Type B pancreatic cell (in vitro differentiated cells): ENCODE data around the gene ANO5. TPM values are rescaled to one million over a fixed set of nuclear protein-coding genes. Genes with fewer than 3 reads are reported as not detected.

ENCODE experiments used
- DNase-seq: peaks from one replicate; pipeline ENCODE4 v3.0.0; 2021; ENCODE audit warnings: mixed read lengths; ENCODE audit not compliant: unreplicated experiment; ENCODE audit errors: extremely low spot score
- H3K27ac Mint-ChIP-seq: 2 replicates; pipeline ENCODE4 v1.8.0; 2021; ENCODE audit warnings: mild to moderate bottlenecking, mixed read lengths
- H3K27me3 Mint-ChIP-seq: 2 replicates; pipeline ENCODE4 v1.8.0; 2021; ENCODE audit warnings: mixed read lengths
- H3K36me3 Mint-ChIP-seq: 2 replicates; pipeline ENCODE4 v1.8.0; 2021; ENCODE audit warnings: mixed read lengths
- H3K4me1 Mint-ChIP-seq: one replicate; pipeline ENCODE4 v1.8.0; 2021; ENCODE audit warnings: mixed read lengths; ENCODE audit not compliant: unreplicated experiment
- H3K4me3 Mint-ChIP-seq: 2 replicates; pipeline ENCODE4 v1.8.0; 2021; ENCODE audit warnings: mild to moderate bottlenecking, mixed read lengths
- H3K9me3 Mint-ChIP-seq: 2 replicates; pipeline ENCODE4 v1.8.0; 2021; ENCODE audit warnings: mixed read lengths
- total RNA-seq: library from RNA; stranded (reverse); gene quantifications from 2 replicates; pipeline ENCODE4 v1.2.1, GENCODE V29; 2021; ENCODE audit warnings: low replicate concordance
- TF ChIP-seq, protein P1 (sequence below): fragments of 200-600 bp; sonication (generic); conservative IDR thresholded peaks from 2 replicates; pipeline ENCODE4 v1.5.0; 2021; ENCODE audit warnings: antibody characterized with exemption, mild to moderate bottlenecking

ANO5 gene
- total RNA-seq, 1 donor from 2014 or later, result 4.1 TPM

DNA sequence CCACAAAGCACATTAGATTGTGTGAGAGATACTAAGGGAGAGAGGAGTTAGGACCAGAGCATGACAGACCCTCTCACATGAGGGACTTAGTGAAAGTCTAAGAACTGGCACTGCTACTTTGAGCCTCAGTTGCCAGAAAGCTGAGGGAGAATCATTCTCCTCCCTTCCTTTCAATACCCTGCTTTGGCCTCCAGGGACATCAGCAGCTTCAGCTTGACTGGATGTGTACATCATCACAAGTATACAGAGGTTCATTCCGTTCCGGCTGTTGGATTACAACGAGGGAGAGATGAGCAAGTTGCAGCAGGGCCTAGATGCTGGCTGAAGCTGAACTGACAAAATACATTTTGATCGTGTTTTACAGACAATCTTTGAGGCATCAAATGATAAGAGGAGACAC, 15.7 kb upstream of the ANO5 start:
- TF ChIP-seq, protein P1, sequence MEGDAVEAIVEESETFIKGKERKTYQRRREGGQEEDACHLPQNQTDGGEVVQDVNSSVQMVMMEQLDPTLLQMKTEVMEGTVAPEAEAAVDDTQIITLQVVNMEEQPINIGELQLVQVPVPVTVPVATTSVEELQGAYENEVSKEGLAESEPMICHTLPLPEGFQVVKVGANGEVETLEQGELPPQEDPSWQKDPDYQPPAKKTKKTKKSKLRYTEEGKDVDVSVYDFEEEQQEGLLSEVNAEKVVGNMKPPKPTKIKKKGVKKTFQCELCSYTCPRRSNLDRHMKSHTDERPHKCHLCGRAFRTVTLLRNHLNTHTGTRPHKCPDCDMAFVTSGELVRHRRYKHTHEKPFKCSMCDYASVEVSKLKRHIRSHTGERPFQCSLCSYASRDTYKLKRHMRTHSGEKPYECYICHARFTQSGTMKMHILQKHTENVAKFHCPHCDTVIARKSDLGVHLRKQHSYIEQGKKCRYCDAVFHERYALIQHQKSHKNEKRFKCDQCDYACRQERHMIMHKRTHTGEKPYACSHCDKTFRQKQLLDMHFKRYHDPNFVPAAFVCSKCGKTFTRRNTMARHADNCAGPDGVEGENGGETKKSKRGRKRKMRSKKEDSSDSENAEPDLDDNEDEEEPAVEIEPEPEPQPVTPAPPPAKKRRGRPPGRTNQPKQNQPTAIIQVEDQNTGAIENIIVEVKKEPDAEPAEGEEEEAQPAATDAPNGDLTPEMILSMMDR, result peak; percentile 43
- peaks cover 14% of the 10 kb centered on the region for H3K27me3 Mint-ChIP-seq
- H3K36me3 Mint-ChIP-seq, result no peaks in the 10 kb centered on the region
- H3K4me1 Mint-ChIP-seq, result no peaks in the 10 kb centered on the region
- H3K4me3 Mint-ChIP-seq, result no peak overlapping the region
- DNase-seq, result no peak
- H3K9me3 Mint-ChIP-seq, result no peaks in the 10 kb centered on the region
- H3K27ac Mint-ChIP-seq, result no peak overlapping the region

DNA sequence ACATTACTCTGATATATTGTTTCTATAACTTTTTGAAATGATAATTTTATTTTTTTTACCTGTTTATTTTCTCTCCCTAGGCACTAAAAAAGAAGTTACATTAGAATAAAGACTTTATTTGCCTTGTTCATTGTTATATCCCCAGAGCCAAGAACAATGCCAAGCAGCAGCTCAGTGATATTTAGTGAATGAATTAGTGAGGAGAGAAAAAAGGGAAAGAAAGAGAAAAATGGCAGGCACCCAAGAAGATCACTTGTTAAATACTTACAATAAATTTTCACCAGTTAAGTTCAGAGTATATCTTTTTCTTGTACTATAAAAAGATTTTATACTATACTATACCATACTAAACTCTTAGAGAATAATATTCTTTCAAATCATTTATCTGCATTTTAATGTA, 13.3 kb upstream of the ANO5 start:
- Mint-ChIP-seq H3K4me1 (no peaks in the 10 kb centered on the region), H3K36me3 (no peaks in the 10 kb centered on the region), H3K4me3 (no peak overlapping the region), H3K9me3 (no peaks in the 10 kb centered on the region), H3K27me3 (peaks cover 31% of the 10 kb centered on the region), H3K27ac (no peak overlapping the region)
- TF ChIP-seq, protein P1, result no peak
- no peak for DNase-seq

DNA sequence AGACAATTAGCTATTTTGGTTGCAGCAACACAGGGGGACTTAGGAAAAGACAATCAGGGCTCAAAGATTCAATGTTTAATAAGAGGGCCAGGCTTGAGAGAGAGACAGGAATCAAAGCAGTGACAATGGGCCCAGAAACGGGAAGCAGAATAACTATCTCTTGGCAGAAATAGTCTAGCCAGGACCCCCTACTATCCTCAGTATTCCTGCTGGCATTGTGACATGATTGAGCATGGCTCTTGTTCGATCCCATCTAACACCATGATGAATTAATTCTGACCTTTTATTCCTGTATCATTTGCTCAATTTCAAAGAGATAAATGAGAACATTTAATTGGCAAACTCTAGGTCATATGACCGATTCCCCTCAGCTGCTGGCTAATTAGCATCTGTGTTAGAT, 12.8 kb upstream of the ANO5 start:
- Mint-ChIP-seq H3K36me3 (no peaks in the 10 kb centered on the region), H3K4me3 (no peak overlapping the region), H3K27me3 (peaks cover 33% of the 10 kb centered on the region), H3K4me1 (no peaks in the 10 kb centered on the region), H3K9me3 (no peaks in the 10 kb centered on the region), H3K27ac (no peak overlapping the region)
- DNase-seq, result no peak
- TF ChIP-seq, protein P1, result no peak

DNA sequence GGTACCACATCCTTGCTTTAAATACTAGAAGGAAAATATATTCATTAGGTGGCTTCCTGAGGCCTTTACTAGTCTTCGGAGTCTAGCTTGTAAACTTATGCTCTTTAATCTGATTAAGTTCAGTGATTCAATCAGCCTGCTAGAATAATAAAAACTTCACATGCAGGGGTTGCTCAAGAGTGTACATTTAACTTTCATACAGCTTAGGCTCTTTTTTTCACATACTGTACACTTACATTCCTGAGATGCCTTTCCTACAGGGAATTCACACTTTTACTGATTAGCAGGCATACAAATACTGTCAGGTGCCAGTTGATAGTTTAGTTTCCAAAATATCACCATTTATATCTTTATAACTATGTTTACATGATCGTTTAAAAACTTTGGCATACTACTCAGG, 3.2 kb upstream of the ANO5 start:
- Mint-ChIP-seq H3K4me1 (peaks cover 11% of the 10 kb centered on the region), H3K4me3 (no peak overlapping the region), H3K27ac (no peak overlapping the region), H3K27me3 (peaks cover 39% of the 10 kb centered on the region), H3K36me3 (no peaks in the 10 kb centered on the region), H3K9me3 (no peaks in the 10 kb centered on the region)
- no peak for DNase-seq
- TF ChIP-seq, protein P1, result no peak

DNA sequence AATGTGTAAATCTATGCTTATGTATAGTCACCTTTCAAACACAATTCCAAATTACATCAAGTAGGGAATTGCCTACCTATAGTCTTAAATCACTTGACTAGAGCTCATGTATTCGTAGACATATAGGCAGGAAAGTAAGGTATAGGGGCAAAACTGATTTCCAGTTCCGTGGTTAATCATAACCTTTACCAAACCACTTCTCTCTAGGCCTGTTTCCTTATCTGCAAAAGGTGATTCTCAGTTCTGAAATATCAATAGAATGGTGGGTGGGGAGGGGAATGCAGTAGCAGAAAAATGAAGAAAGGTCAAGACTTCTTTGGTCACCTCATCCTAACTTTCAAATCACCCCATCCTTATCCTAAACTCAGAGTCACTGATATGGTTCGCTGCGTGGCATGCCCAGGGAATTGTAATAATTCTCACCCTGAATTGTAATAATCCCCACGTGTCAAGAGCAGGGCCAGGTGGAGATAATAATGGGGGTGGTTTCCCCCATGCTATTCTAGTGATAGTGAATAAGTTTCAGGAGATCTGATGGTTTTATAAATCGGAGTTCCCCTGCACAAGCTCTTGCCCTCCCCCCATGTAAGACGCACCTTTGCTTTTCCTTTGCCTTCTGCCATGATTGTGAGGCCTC, 1.9 kb upstream of the ANO5 start:
- Mint-ChIP-seq H3K4me3 (no peak overlapping the region), H3K27ac (no peak overlapping the region), H3K4me1 (peaks cover 14% of the 10 kb centered on the region), H3K9me3 (no peaks in the 10 kb centered on the region), H3K27me3 (peaks cover 36% of the 10 kb centered on the region), H3K36me3 (no peaks in the 10 kb centered on the region)
- no peak for DNase-seq
- TF ChIP-seq, protein P1, result no peak

DNA sequence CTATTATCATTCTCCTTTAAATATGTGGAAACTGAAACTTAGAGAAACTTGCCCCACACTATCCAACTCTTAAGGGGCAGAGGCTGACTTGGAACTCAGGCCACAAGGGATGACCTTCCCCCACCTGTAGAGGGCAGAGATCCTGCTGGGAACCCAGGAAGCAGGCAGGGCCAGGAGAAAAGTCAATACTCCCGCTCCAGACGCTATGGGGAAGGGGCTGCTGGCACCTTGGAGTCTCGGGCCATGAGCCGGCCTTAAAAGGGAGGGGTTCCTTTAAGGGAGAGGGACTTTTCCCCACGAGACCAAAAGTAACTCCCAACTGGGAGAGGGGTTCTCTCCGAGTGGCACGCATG, 620 bp upstream of the ANO5 start:
- DNase-seq, result no peak
- peak overlapping the region; percentile 96 for H3K4me3 Mint-ChIP-seq
- H3K27ac Mint-ChIP-seq, result peak overlapping the region; percentile 63
- TF ChIP-seq, protein P1, result peak; percentile 52
- peaks cover 26% of the 10 kb centered on the region for H3K27me3 Mint-ChIP-seq
- H3K9me3 Mint-ChIP-seq, result no peaks in the 10 kb centered on the region
- H3K36me3 Mint-ChIP-seq, result no peaks in the 10 kb centered on the region
- H3K4me1 Mint-ChIP-seq, result peaks cover 14% of the 10 kb centered on the region
